HG03342 (cell line): Measurements from ENCODE around the gene PTCH1.

Experiments
- ATAC-seq: cut with Tn5 transposase; IDR thresholded peaks from one replicate; pipeline ENCODE4 v1.9.1; 2021; ENCODE audit warnings: mild to moderate bottlenecking, moderate library complexity; ENCODE audit not compliant: unreplicated experiment

Gene PTCH1

GRCh38 chr9:95499847-95500246 lies 16.9 kb downstream of the PTCH1 start:
- ATAC-seq, result no peak

GRCh38 chr9:95499046-95499676 lies 17.6 kb downstream of the PTCH1 start:
- no peak for ATAC-seq

GRCh38 chr9:95498641-95499040 lies 18.1 kb downstream of the PTCH1 start:
- ATAC-seq, result no peak

- no peak for ATAC-seq
Measured at GRCh38 chr9:95497772-95498171, 19.0 kb downstream of the PTCH1 start.

GRCh38 chr9:95496687-95497086 lies 20.1 kb downstream of the PTCH1 start:
- no peak for ATAC-seq

- no peak for ATAC-seq
Measured at GRCh38 chr9:95495961-95496360, 20.8 kb downstream of the PTCH1 start.

- no peak for ATAC-seq
Measured at GRCh38 chr9:95495529-95495928, 21.2 kb downstream of the PTCH1 start.

- ATAC-seq, result peak; percentile 87
Measured at GRCh38 chr9:95494416-95495371, 22.1 kb downstream of the PTCH1 start.

- peak; percentile 13 for ATAC-seq
Measured at GRCh38 chr9:95494022-95494415, 22.8 kb downstream of the PTCH1 start.

- ATAC-seq, result no peak
Measured at GRCh38 chr9:95493402-95493801, 23.4 kb downstream of the PTCH1 start.

- ATAC-seq, result no peak
Measured at GRCh38 chr9:95491543-95492320, 25.0 kb downstream of the PTCH1 start.

- no peak for ATAC-seq
Measured at GRCh38 chr9:95488954-95489353, 27.8 kb downstream of the PTCH1 start.

- no peak for ATAC-seq
Measured at GRCh38 chr9:95486318-95486717, 30.5 kb downstream of the PTCH1 start.

- ATAC-seq, result no peak
Measured at GRCh38 chr9:95484225-95484624, 32.5 kb downstream of the PTCH1 start.

- ATAC-seq, result no peak
Measured at GRCh38 chr9:95483431-95483830, 33.3 kb downstream of the PTCH1 start.

GRCh38 chr9:95482621-95483020 lies 34.1 kb downstream of the PTCH1 start:
- no peak for ATAC-seq

- no peak for ATAC-seq
Measured at GRCh38 chr9:95481000-95481399, 35.8 kb downstream of the PTCH1 start.

- no peak for ATAC-seq
Measured at GRCh38 chr9:95480346-95480745, 36.4 kb downstream of the PTCH1 start.

- ATAC-seq, result no peak
Measured at GRCh38 chr9:95479330-95479729, 37.4 kb downstream of the PTCH1 start.

- no peak for ATAC-seq
Measured at GRCh38 chr9:95478335-95478734, 38.4 kb downstream of the PTCH1 start.

- no peak for ATAC-seq
Measured at GRCh38 chr9:95477885-95478284, 38.9 kb downstream of the PTCH1 start.
